ENCODE results near the gene PLPPR1. TPM values are rescaled to one million over a fixed set of nuclear protein-coding genes. Genes with fewer than 3 reads are reported as not detected.

PLPPR1 gene
- total RNA-seq, 4 donors from 2014 or later: not detected

GRCh38 chr9:101311191-101311590 lies 282.7 kb downstream of the PLPPR1 start:
- DNase-seq (ENCODE audit: low spot score) (no peak), ATAC-seq (ENCODE audit: low FRiP score) (no peak)
- no peak for TF ChIP-seq CTCF (IDR thresholded peaks at IDR 0.05)

- no peak for ATAC-seq (ENCODE audit: low FRiP score)
- DNase-seq (ENCODE audit: low spot score): no peak
- TF ChIP-seq CTCF (IDR thresholded peaks at IDR 0.05): no peak
These were observed 283.4 kb downstream of the PLPPR1 start for GRCh38 chr9:101311758-101312420.

GRCh38 chr9:101312661-101313060 lies 284.1 kb downstream of the PLPPR1 start:
- no peak for TF ChIP-seq CTCF (IDR thresholded peaks at IDR 0.05)
- ATAC-seq (ENCODE audit: low FRiP score) (no peak), DNase-seq (ENCODE audit: low spot score) (no peak)

- ATAC-seq (ENCODE audit: low FRiP score) (no peak), DNase-seq (ENCODE audit: low spot score) (no peak)
- TF ChIP-seq CTCF (IDR thresholded peaks at IDR 0.05): no peak
These were observed 286.6 kb downstream of the PLPPR1 start for GRCh38 chr9:101315112-101315450.

- ATAC-seq (ENCODE audit: low FRiP score) (no peak), DNase-seq (ENCODE audit: low spot score) (no peak)
- TF ChIP-seq CTCF (IDR thresholded peaks at IDR 0.05): no peak
These were observed 289.2 kb downstream of the PLPPR1 start for GRCh38 chr9:101317735-101318134.

- no peak for DNase-seq (ENCODE audit: low spot score)
- no peak for ATAC-seq (ENCODE audit: low FRiP score)
- TF ChIP-seq CTCF (IDR thresholded peaks at IDR 0.05): no peak
These were observed 294.6 kb downstream of the PLPPR1 start for GRCh38 chr9:101323129-101323528.

- no peak for TF ChIP-seq CTCF (IDR thresholded peaks at IDR 0.05)
- DNase-seq (ENCODE audit: low spot score): no peak
- ATAC-seq (ENCODE audit: low FRiP score): no peak
These were observed 295.8 kb downstream of the PLPPR1 start for GRCh38 chr9:101324245-101324804.
